SU-DHL-6 (cell line): ENCODE measurements around the gene SPDYE1.
"Not testable (repeated sequence)": the region's sequence is repeated elsewhere in the genome, so short reads cannot be mapped to it uniquely, and the experiment has no call there.

Experiments used
- H2AFZ ChIP-seq: fragments of 200-600 bp; sonication (generic); 2 replicates; pipeline ENCODE4 v1.6.1; 2014; ENCODE audit warnings: low read depth, mild to moderate bottlenecking, moderate library complexity, mixed read lengths, antibody characterized with exemption, low read length; ENCODE audit not compliant: severe bottlenecking
- H3F3A ChIP-seq: fragments of 200-600 bp; shearing (Covaris generic); 2 replicates; pipeline ENCODE4 v1.6.0; 2016; ENCODE audit warnings: antibody characterized with exemption, mild to moderate bottlenecking; ENCODE audit not compliant: insufficient read depth
- H3K27ac ChIP-seq: fragments of 200-600 bp; sonication (generic); 2 replicates; pipeline ENCODE4 v1.5.1; 2016; ENCODE audit warnings: low read depth, mild to moderate bottlenecking, low read length, moderate library complexity, mixed read lengths
- H3K27me3 ChIP-seq: fragments of 200-600 bp; sonication (generic), shearing (Covaris generic); 2 replicates; pipeline ENCODE4 v1.6.0; 2014; ENCODE audit warnings: mild to moderate bottlenecking, low read length
- H3K36me3 ChIP-seq: fragments of 200-600 bp; sonication (generic); 2 replicates; pipeline ENCODE4 v1.6.1; 2014; ENCODE audit warnings: mild to moderate bottlenecking, low read length, mixed read lengths
- H3K4me2 ChIP-seq: fragments of 300-600, 200-600 bp; shearing (Covaris generic), sonication (generic); 2 replicates; pipeline ENCODE4 v1.6.0; 2014; ENCODE audit warnings: low read length, low read depth, mild to moderate bottlenecking; ENCODE audit not compliant: poor library complexity, severe bottlenecking
- H3K4me3 ChIP-seq: fragments of 200-600 bp; sonication (generic); 2 replicates; pipeline ENCODE4 v1.5.1; 2014; ENCODE audit warnings: antibody characterized with exemption, low read length, mild to moderate bottlenecking, mixed read lengths; ENCODE audit not compliant: insufficient read depth, poor library complexity, severe bottlenecking
- H3K79me2 ChIP-seq: fragments of 200-600 bp; sonication (generic); 2 replicates; pipeline ENCODE4 v1.6.1; 2014; ENCODE audit warnings: mild to moderate bottlenecking, low read length, moderate library complexity; ENCODE audit not compliant: insufficient read depth
- H3K9ac ChIP-seq: fragments of 200-600 bp; sonication (generic); 2 replicates; pipeline ENCODE4 v1.7.0; 2014; ENCODE audit warnings: mild to moderate bottlenecking, low read length
- H3K9me2 ChIP-seq: fragments of 200-600 bp; sonication (generic); replicated peaks from 2 replicates; pipeline ENCODE4 v1.6.1; 2014; ENCODE audit warnings: low read length; ENCODE audit not compliant: insufficient read depth
- H3K9me3 ChIP-seq: fragments of 200-600 bp; sonication (generic); 2 replicates; pipeline ENCODE4 v1.6.1; 2014; ENCODE audit warnings: low read length, mixed read lengths; ENCODE audit not compliant: insufficient read depth
- H4K20me1 ChIP-seq: fragments of 200-600 bp; sonication (generic); 2 replicates; pipeline ENCODE4 v1.6.1; 2014; ENCODE audit warnings: low read depth, mild to moderate bottlenecking, antibody characterized with exemption, low read length, moderate library complexity, mixed read lengths
- CTCF ChIP-seq: fragments of 200-600 bp; sonication (generic); IDR thresholded peaks from one replicate; pipeline ENCODE4 v1.5.1; 2017; ENCODE audit warnings: antibody characterized with exemption, mild to moderate bottlenecking, low read length, moderate library complexity; ENCODE audit not compliant: insufficient read depth, poor library complexity, severe bottlenecking
- EZH2phosphoT487 ChIP-seq: fragments of 200-600 bp; sonication (generic), shearing (Covaris generic); conservative IDR thresholded peaks from 2 replicates; pipeline ENCODE4 v1.6.1; 2018; ENCODE audit warnings: mild to moderate bottlenecking, antibody characterized with exemption, low read length, moderate library complexity, mixed read lengths

Gene SPDYE1

GRCh38 chr7:43974033-43974573 is 23.6 kb upstream of the SPDYE1 start:
- not testable (repeated sequence) for H3K9me2 ChIP-seq, H4K20me1 ChIP-seq, H3K27ac ChIP-seq, H3F3A ChIP-seq, H2AFZ ChIP-seq, H3K27me3 ChIP-seq, H3K4me2 ChIP-seq, H3K9ac ChIP-seq, H3K4me3 ChIP-seq, H3K36me3 ChIP-seq, H3K9me3 ChIP-seq, H3K79me2 ChIP-seq

- H3K4me3 ChIP-seq, H3K27ac ChIP-seq, H4K20me1 ChIP-seq, H3K36me3 ChIP-seq, H3K9me3 ChIP-seq, H3F3A ChIP-seq, H3K9ac ChIP-seq, H3K79me2 ChIP-seq, H3K9me2 ChIP-seq, H2AFZ ChIP-seq, H3K4me2 ChIP-seq, H3K27me3 ChIP-seq: not testable (repeated sequence)
Observed at GRCh38 chr7:43974725-43975482, 22.8 kb upstream of the SPDYE1 start.

- Histone ChIP-seq H3K9ac (no peak overlapping the region), H3K79me2 (no peaks in the 10 kb centered on the region), H3K36me3 (no peaks in the 10 kb centered on the region), H3F3A (no peaks in the 10 kb centered on the region), H3K4me2 (no peak overlapping the region), H3K9me2 (no peaks in the 10 kb centered on the region), H3K27ac (no peak overlapping the region), H3K9me3 (no peaks in the 10 kb centered on the region), H3K4me3 (no peak overlapping the region), H4K20me1 (no peaks in the 10 kb centered on the region), H2AFZ (no peak overlapping the region), H3K27me3 (no peaks in the 10 kb centered on the region)
- no peak for TF ChIP-seq EZH2phosphoT487
- no peak for TF ChIP-seq CTCF
Observed at GRCh38 chr7:43977525-43977924, 20.2 kb upstream of the SPDYE1 start.

GRCh38 chr7:43978102-43978501 is 19.6 kb upstream of the SPDYE1 start:
- not testable (repeated sequence) for H3K4me3 ChIP-seq, H3F3A ChIP-seq, H3K4me2 ChIP-seq, H3K36me3 ChIP-seq, H2AFZ ChIP-seq, H3K27ac ChIP-seq, H3K79me2 ChIP-seq, H3K9ac ChIP-seq, H3K9me2 ChIP-seq, H3K9me3 ChIP-seq, H4K20me1 ChIP-seq, H3K27me3 ChIP-seq

- H3K27me3 ChIP-seq, H3K27ac ChIP-seq, H3F3A ChIP-seq: not testable (repeated sequence)
Observed at GRCh38 chr7:43982848-43983247, 14.8 kb upstream of the SPDYE1 start.

GRCh38 chr7:43983736-43984135 is 14.0 kb upstream of the SPDYE1 start:
- not testable (repeated sequence) for H3K9me3 ChIP-seq, H4K20me1 ChIP-seq, H3K9me2 ChIP-seq, H3K9ac ChIP-seq, H3K4me3 ChIP-seq, H2AFZ ChIP-seq, H3F3A ChIP-seq, H3K79me2 ChIP-seq, H3K4me2 ChIP-seq, H3K36me3 ChIP-seq, H3K27me3 ChIP-seq, H3K27ac ChIP-seq

More at GRCh38 chr7:43982848-43983247, 14.8 kb upstream of the SPDYE1 start:
- H3K36me3 ChIP-seq, H3K79me2 ChIP-seq, H3K9me2 ChIP-seq, H3K4me2 ChIP-seq, H3K4me3 ChIP-seq, H3K9ac ChIP-seq, H3K9me3 ChIP-seq, H4K20me1 ChIP-seq, H2AFZ ChIP-seq: not testable (repeated sequence)
